ENCODE measurements around the gene TCP11X2.
A peak's percentile ranks its signal among the peaks of the same experiment; 100 is the strongest.
"Not testable (repeated sequence)": the region's sequence is repeated elsewhere in the genome, so short reads cannot be mapped to it uniquely, and the experiment has no call there.

TCP11X2 gene

GRCh38 chrX:102471762-102472220, at the start of gene TCP11X2:
TCP11X2 (minus strand) TSS chrX:102471812.
- H3K4me3 Mint-ChIP-seq; H3K27me3 Mint-ChIP-seq; H3K9me3 Mint-ChIP-seq; H3K4me1 Mint-ChIP-seq; H3K36me3 Mint-ChIP-seq; DNase-seq; H3K27ac Mint-ChIP-seq; ATAC-seq (replicated peaks): not testable (repeated sequence)

GRCh38 chrX:102517326-102517725, 45.7 kb upstream of the TCP11X2 start:
- Mint-ChIP-seq H3K4me1 (peaks cover 1 to 5% of the 10 kb centered on the region in 2 donors), H3K27ac (no peak overlapping the region), H3K27me3 (peaks cover 10 to 19% of the 10 kb centered on the region in 2 donors), H3K36me3 (no peaks in the 10 kb centered on the region), H3K4me3 (peak overlapping the region in 1 of 2 donors; percentile 86), H3K9me3 (no peaks in the 10 kb centered on the region)
- DNase-seq (no peak), ATAC-seq (replicated peaks) (no peak)

- Mint-ChIP-seq H3K4me3 (peak within 1 kb of the TSS; percentile 83 to 86), H3K27me3 (peaks cover 10 to 19% of the 10 kb centered on the region in 2 donors), H3K4me1 (peaks cover 1 to 5% of the 10 kb centered on the region in 2 donors), H3K27ac (no peak within 1 kb of the TSS), H3K36me3 (no peaks in the 10 kb centered on the region), H3K9me3 (no peaks in the 10 kb centered on the region)
- ATAC-seq (replicated peaks) (peak; percentile 84 to 92), DNase-seq (peak; percentile 14)
Measured at GRCh38 chrX:102515975-102516941, 44.6 kb upstream of the TCP11X2 start, which contains the start of gene TMSB15A. TMSB15A (minus strand) TSS chrX:102516739.

- H3K27me3 Mint-ChIP-seq, result peaks cover 16 to 24% of the 10 kb centered on the region in 2 donors
- no peaks in the 10 kb centered on the region for H3K36me3 Mint-ChIP-seq
- H3K9me3 Mint-ChIP-seq, result no peaks in the 10 kb centered on the region
- ATAC-seq (replicated peaks) (no peak), DNase-seq (no peak)
- peaks cover 1 to 5% of the 10 kb centered on the region in 2 donors for H3K4me1 Mint-ChIP-seq
- H3K27ac Mint-ChIP-seq, result no peak overlapping the region
- no peak overlapping the region for H3K4me3 Mint-ChIP-seq
Measured at GRCh38 chrX:102514536-102514935, 42.9 kb upstream of the TCP11X2 start.

GRCh38 chrX:102498732-102499131, 27.1 kb upstream of the TCP11X2 start:
- DNase-seq (no peak), ATAC-seq (replicated peaks) (no peak)
- Mint-ChIP-seq H3K36me3 (no peaks in the 10 kb centered on the region), H3K4me1 (no peaks in the 10 kb centered on the region), H3K9me3 (peaks cover 2 to 4% of the 10 kb centered on the region in 2 donors), H3K4me3 (no peak overlapping the region), H3K27me3 (peaks cover 0 to 10% of the 10 kb centered on the region in 2 donors), H3K27ac (no peak overlapping the region)

- H3K4me3 Mint-ChIP-seq, result no peak overlapping the region
Measured at GRCh38 chrX:102491766-102492165, 20.2 kb upstream of the TCP11X2 start.

GRCh38 chrX:102478765-102479164, 7.2 kb upstream of the TCP11X2 start:
- H3K36me3 Mint-ChIP-seq; H3K4me3 Mint-ChIP-seq; ATAC-seq (replicated peaks); H3K4me1 Mint-ChIP-seq; H3K27ac Mint-ChIP-seq; H3K27me3 Mint-ChIP-seq; DNase-seq; H3K9me3 Mint-ChIP-seq: not testable (repeated sequence)

More at GRCh38 chrX:102491766-102492165, 20.2 kb upstream of the TCP11X2 start:
- peaks cover 0 to 10% of the 10 kb centered on the region in 2 donors for H3K27me3 Mint-ChIP-seq
- no peaks in the 10 kb centered on the region for H3K4me1 Mint-ChIP-seq
- peaks cover 1 to 5% of the 10 kb centered on the region in 2 donors for H3K9me3 Mint-ChIP-seq
- H3K27ac Mint-ChIP-seq, result no peak overlapping the region
- ATAC-seq (replicated peaks) (no peak), DNase-seq (no peak)
- H3K36me3 Mint-ChIP-seq, result no peaks in the 10 kb centered on the region

GRCh38 chrX:102470215-102470614, 1.4 kb downstream of the TCP11X2 start:
- H3K9me3 Mint-ChIP-seq; ATAC-seq (replicated peaks); H3K27me3 Mint-ChIP-seq; H3K4me3 Mint-ChIP-seq; H3K36me3 Mint-ChIP-seq; H3K4me1 Mint-ChIP-seq; DNase-seq; H3K27ac Mint-ChIP-seq: not testable (repeated sequence)

GRCh38 chrX:102458615-102459014, 13.0 kb downstream of the TCP11X2 start:
- H3K4me3 Mint-ChIP-seq; H3K36me3 Mint-ChIP-seq; H3K27ac Mint-ChIP-seq; DNase-seq; H3K27me3 Mint-ChIP-seq; H3K4me1 Mint-ChIP-seq; ATAC-seq (replicated peaks); H3K9me3 Mint-ChIP-seq: not testable (repeated sequence)

- not testable (repeated sequence) for ATAC-seq (replicated peaks); H3K4me1 Mint-ChIP-seq; H3K27ac Mint-ChIP-seq; DNase-seq; H3K9me3 Mint-ChIP-seq; H3K27me3 Mint-ChIP-seq; H3K4me3 Mint-ChIP-seq; H3K36me3 Mint-ChIP-seq
Measured at GRCh38 chrX:102439908-102440307, 31.7 kb downstream of the TCP11X2 start, which contains the start of gene NXF2B. NXF2B (minus strand) TSS chrX:102440008; CDS start chrX:102380036, 59,972 bp downstream.

GRCh38 chrX:102414493-102414892, 57.1 kb downstream of the TCP11X2 start:
- ATAC-seq (replicated peaks); H3K4me1 Mint-ChIP-seq; H3K27me3 Mint-ChIP-seq; H3K36me3 Mint-ChIP-seq; DNase-seq; H3K4me3 Mint-ChIP-seq; H3K27ac Mint-ChIP-seq; H3K9me3 Mint-ChIP-seq: not testable (repeated sequence)

Measured in stimulated activated naive B cell treated with anti-CD40 and anti-IgM and Interleukin-4, amounts not matched to agents 10 μg/mL and 1 μg/mL and 100 μg/mL, for 72 hours (primary cell).